HG02885 (cell line): ENCODE results near the gene AGBL3.

Source experiments
- ATAC-seq: cut with Tn5 transposase; IDR thresholded peaks from one replicate; pipeline ENCODE4 v1.9.1; 2021; ENCODE audit warnings: mild to moderate bottlenecking; ENCODE audit not compliant: unreplicated experiment, poor library complexity

The AGBL3 gene

DNA sequence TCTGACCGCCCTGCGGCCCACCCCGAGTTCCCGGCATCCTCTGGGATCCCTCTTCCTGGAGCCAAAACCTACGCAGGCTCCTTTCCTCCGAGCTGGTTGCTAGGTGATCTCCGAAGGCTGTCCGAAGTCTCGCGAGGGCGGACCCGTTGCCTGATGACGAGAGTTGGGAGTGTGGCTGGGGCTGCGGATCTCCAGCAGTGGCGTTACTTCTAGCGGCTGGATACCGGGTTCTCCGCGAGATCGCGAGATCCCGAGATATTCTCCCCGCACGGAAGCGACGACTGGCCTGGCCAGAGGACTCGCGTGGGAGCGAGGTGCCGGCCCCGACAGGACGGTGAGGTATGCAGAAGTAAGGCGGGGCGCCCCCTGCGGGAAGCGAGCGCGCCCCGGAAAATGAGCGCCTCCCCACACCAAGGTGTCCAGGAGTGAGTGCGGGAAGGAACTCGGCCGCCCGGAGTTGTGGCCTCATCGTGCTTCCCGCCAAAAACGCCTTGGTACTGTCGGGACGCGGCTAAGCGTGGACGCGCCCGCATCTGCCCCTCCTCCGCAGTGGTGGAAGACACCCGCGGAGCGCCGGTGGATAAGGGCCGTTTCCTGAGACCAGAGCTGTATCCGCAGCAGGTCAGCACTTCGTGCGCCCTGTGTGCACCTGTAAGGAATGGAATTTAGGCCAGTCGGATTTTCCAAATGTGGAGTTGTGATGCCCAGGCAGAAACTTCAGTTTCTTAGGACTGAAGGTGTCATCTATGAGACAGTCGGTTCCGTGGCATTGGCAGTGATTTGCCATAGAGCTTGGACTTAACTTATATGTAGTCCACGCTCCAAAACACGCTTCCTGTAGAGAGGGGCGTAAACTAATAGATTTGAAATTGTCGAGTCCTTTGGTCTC is at the start of gene AGBL3:
AGBL3 (plus strand) TSS at position 146 of the 889 bp plus-strand sequence. CDS start 1,426 bp downstream, outside the sequence.
- peak; percentile 94 for ATAC-seq

DNA sequence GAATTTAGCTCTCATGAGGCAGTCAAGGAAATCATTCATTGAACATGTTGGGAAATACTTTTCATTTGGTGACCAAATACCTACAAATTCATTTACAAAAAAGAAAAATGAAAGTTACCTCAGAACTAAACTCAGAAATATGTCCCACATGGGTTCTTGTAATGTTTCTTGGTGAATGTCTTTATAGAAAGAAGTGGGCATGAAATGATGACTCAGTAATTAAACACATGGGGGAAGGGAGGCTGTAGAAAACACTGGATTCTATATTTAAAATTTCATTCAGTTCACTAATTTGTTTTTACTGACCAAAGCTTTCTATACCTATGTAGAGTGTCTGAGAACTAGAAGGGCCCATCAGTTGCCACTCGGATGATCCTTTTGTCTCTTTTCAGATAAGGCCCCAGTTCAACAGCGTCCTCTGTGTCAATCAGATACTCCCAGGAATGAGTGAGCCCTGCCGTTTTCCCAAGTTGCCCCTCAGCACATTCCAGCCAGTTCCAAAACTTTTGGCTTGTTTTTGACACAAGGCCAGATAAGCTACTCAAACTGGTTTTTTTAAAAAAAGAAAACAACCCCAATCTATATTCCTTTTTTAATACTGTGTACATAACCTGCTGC is 49.3 kb upstream of the AGBL3 start:
- ATAC-seq, result no peak

- ATAC-seq, result no peak
These were observed 48.2 kb upstream of the AGBL3 start for GRCh38 chr7:134938141-134938540.

DNA sequence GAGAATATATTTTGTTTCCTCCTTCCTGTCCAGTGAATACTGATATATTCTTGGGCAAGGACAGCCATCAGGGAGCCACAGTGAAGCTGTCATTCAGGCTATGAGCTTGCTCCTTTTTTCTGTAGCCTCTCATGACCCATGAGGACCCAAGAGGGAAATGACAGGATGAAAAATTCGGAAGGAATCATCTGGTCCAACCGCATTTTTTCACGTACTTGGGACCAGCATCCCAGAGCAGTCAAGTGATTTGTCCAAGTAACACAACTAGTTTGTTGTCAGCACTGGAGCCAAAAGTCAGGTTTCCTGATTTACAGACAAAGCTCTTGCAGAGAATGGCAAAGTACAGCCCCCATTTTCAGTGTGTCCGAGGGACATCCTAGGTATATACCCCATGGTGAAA is 47.2 kb upstream of the AGBL3 start:
- no peak for ATAC-seq

DNA sequence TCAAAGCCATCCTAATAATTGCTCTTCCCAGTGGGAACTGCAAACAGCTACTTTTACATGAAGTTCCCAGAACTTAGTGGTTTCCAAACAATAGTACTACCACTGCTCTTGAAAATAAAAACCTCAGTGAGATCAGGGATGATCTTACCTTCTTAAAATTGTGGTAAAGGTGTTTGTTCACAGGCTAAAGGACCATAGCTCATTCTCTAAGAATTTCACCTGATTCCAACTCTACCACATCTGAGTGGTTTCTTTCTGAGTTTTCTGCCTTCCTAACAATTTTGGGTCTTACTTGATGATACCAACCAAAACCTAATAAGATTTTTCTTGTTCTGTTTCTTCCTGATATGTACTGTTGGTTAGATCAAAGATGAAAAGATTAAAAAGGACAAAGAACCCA is 45.6 kb upstream of the AGBL3 start:
- ATAC-seq, result no peak

GRCh38 chr7:134941185-134941900 is 45.0 kb upstream of the AGBL3 start:
- no peak for ATAC-seq

- ATAC-seq, result no peak
These were observed 44.4 kb upstream of the AGBL3 start for GRCh38 chr7:134941952-134942351.

GRCh38 chr7:134942690-134943466 is 43.4 kb upstream of the AGBL3 start:
- no peak for ATAC-seq

- ATAC-seq, result peak; percentile 69
These were observed 42.4 kb upstream of the AGBL3 start for GRCh38 chr7:134943785-134944400.

DNA sequence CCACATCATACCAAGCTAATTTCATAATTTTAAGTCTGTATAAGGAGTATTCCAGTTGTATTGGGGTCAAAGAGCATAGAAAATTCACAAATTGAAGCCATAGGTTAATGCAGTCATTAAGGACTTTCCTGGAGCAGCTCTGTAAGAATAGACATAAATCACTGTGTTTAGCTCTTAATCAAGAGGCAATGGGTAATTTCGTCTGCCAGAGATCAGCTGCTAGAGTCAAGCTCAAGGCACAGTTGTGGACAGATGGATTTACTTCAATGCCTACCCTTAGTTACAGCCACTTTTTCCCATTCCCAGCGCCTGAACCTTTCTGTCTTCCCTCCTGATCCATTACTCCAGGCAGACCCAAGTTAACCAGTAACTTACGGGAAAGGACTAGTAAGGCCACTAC is 40.6 kb upstream of the AGBL3 start:
- no peak for ATAC-seq

DNA sequence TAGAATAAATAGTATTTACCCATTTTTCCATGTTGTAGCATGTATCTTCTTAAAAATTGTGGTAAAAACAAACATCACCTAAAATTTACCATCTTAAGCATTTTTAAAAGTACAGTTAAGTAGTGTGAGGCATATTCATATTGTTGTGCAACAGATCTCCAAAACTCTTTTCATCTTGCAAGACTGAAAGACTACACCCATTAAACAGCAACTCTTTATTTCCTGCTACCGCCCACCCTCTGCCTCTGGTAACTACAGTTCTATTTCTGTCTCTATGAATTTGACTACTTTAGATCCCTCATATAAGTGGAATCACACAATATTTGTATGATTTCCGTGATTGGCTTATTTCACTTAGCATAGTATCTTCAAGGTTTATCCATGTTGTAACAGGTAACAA is 40.0 kb upstream of the AGBL3 start:
- ATAC-seq, result peak; percentile 72

DNA sequence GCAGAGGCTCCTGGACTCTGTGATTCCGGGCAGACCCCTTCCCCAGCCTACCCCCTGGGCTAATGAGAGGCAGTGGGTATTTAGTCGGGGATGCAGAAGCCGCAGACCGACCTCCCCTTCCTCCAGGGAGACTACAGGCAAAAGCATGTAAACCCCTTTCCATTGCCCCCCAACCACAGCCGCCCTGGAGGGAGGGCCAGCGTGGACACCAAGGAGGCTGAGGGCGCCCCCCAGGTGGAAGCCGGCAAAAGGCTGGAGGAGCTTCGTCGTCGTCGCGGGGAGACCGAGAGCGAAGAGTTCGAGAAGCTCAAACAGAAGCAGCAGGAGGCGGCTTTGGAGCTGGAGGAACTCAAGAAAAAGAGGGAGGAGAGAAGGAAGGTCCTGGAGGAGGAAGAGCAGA is 39.0 kb upstream of the AGBL3 start:
- no peak for ATAC-seq

DNA sequence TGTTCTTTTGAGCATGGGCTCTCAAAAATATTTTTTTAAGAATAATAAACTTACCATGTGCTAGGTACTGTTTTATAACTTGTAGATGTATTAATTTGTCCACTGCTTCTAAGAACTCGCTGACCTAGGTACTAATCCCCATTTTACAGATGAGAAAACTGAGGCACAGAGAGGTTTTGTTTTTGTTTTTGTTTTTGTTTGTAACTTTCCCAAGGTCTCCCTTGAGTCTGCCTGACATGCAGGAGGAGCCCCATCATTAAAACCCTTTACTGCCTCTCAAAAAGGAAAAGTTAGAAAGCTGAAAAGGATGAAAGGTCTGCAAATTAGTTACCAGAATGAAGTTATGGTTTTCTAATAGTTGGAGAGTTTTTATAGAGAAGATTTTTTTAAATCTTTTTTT is 38.5 kb upstream of the AGBL3 start:
- ATAC-seq, result no peak

DNA sequence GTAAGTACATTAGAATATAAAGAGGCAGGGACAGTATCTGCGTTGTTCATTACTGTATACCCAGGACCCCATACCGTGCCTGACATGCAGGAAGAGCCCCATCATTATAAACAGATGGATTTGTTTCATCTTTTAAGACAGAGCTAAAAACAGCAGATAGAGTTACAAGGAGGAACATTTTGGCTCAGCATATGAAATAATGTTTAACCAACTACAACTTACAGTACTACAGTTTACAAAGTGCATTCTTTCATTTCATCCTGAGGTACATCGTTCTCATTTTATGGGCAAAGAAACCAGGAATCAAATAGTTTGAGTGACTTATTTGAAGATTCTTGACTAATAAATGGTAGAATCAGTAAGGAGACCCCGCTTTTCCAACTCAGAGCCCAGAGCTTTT is 38.1 kb upstream of the AGBL3 start:
- ATAC-seq, result no peak

DNA sequence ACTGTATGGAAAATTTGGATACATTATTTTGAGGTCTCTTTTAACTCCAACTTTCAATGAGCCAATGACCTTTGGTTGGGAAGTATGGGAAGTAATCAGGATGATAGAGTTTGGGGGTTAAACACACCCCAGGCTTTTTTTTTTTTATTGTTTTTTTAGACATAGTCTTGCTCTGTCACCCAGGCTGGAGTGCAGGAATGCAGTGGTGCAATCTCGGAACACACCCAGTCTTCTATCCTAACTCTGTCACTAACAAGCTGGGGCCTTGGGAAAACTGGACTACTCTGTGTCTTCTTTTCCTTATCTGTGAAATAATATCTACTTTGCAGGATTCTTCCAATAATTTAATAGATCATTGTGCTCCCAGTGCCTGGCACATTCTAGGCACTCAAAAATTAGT is 37.6 kb upstream of the AGBL3 start:
- ATAC-seq, result no peak

DNA sequence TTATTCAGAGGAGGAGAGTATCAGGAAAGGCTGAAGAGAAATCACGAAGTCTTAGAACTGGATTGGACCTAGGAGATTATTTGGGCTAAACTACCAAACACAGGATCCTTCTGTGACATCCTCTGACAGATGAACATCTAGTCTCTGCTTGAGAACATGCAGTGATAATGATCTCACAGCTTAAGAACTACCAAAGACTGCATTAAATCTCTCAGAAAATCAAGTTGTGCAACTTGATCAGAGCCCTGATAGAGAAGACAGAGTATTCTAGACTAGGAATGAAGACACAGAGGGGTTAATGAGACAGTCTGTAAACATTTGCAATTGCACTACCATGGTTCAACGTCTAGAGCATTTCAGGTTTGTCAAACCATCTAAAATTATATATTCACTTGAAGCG is 37.1 kb upstream of the AGBL3 start:
- no peak for ATAC-seq

DNA sequence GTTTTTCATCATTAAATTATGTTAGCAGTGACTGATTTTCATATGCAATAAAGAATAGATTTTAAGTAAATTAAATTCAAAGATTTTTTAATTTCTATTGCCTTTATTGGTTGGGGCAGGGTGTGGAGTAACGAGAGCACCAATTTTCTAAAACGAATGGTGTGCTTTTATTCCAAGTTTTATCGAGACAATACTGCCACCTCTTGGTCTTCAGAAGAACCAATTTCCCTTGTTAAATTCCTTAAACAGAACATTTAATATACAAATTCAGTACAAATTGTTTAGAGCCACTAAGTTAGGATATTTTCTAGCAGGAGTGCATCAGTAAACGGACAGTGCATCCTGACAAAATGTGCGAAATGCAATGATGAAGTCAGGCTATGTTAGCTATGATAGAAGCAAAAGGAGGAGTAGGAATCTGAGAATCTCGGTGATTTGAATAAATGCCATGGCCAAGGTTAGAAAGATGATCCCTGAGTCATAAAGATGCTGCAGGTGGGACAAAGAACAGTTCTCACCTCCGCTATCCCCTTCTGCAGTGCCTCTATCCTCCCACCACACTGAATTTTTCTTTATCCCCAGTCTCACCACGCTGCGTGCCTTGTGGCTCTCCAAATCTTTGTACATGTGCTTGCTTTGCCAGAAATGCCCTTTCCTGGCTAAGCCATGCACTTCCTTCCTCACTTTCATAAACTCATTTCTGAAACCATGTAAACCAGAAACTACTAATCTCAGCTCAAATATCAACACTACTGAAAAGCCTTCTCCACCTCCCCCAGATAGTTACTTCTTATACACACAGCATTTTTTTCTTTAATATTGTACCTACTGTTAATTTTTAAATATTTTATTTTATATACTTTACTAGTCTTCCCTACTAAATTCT is 31.9 kb upstream of the AGBL3 start:
- no peak for ATAC-seq

- ATAC-seq, result no peak
These were observed 29.3 kb upstream of the AGBL3 start for GRCh38 chr7:134957005-134957404.

DNA sequence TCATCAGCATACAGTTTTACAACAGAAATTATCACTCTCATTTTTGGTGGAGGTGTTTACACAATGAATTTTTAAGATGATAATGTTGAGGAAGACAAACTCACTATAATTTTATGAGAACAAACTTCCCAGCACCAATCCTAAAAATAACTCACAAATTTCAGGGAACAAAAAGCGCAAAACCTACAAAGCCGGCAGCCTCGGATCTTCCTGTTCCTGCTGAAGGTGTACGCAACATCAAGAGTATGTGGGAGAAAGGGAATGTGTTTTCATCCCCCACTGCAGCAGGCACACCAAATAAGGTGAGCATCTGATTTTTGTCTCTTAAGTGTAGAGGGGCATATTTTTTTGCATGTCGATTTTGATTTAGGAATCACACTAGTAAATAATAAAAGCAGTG is 26.5 kb upstream of the AGBL3 start:
- no peak for ATAC-seq
